Osteoblast (primary cell): ENCODE measurements around the gene TPRG1L. TPM values are rescaled to one million over a fixed set of nuclear protein-coding genes. Genes with fewer than 3 reads are reported as not detected.

ENCODE experiments used
- DNase-seq: peaks from one replicate; pipeline ENCODE4 v3.0.0; 2011; ENCODE audit warnings: low spot score, mixed read lengths; ENCODE audit not compliant: insufficient read length; ENCODE audit errors: missing footprints
- H2AFZ ChIP-seq: 2 replicates; pipeline ENCODE4 v1.6.0; 2011; ENCODE audit warnings: mild to moderate bottlenecking, low read length
- H3K27ac ChIP-seq: 2 replicates; pipeline ENCODE4 v1.5.1; 2011; ENCODE audit warnings: mild to moderate bottlenecking, low read depth, low read length, moderate library complexity
- H3K27me3 ChIP-seq: 2 replicates; pipeline ENCODE4 v1.6.0; 2012; ENCODE audit warnings: mild to moderate bottlenecking, control low read depth, inconsistent platforms, low read length, moderate library complexity; ENCODE audit not compliant: insufficient read depth
- H3K36me3 ChIP-seq: 2 replicates; pipeline ENCODE4 v1.5.1; 2011; ENCODE audit warnings: mild to moderate bottlenecking, low read length, control low read depth, moderate library complexity; ENCODE audit not compliant: insufficient read depth
- H3K4me1 ChIP-seq: 2 replicates; pipeline ENCODE4 v1.5.1; 2011; ENCODE audit warnings: mild to moderate bottlenecking, low read length, control low read depth, moderate library complexity; ENCODE audit not compliant: insufficient read depth
- H3K4me2 ChIP-seq: 2 replicates; pipeline ENCODE4 v1.6.0; 2011; ENCODE audit warnings: mild to moderate bottlenecking, low read length; ENCODE audit not compliant: insufficient read depth
- H3K4me3 ChIP-seq: fragments of 200-600 bp; sonication (generic); 3 replicates; pipeline ENCODE4 v1.5.1; 2012; ENCODE audit warnings: mild to moderate bottlenecking, low read length, inconsistent platforms; ENCODE audit not compliant: insufficient read depth
- H3K79me2 ChIP-seq: 2 replicates; pipeline ENCODE4 v1.6.0; 2012; ENCODE audit warnings: mild to moderate bottlenecking, low read length, control low read depth, inconsistent platforms; ENCODE audit not compliant: insufficient read depth
- H3K9me3 ChIP-seq: 2 replicates; pipeline ENCODE4 v1.5.1; 2011; ENCODE audit warnings: low read depth, low read length, control low read depth
- H4K20me1 ChIP-seq: 2 replicates; pipeline ENCODE4 v1.6.0; 2012; ENCODE audit warnings: mild to moderate bottlenecking, low read length, control low read depth; ENCODE audit not compliant: insufficient read depth
- total RNA-seq: library from RNA; depleted of rRNA; stranded (reverse); fragments of >200 nt; gene quantifications from 2 replicates; pipeline ENCODE4 v1.2.3, GENCODE V29; 2012
- TF ChIP-seq, protein P1 (sequence below): IDR thresholded peaks from 2 replicates; pipeline ENCODE4 v1.5.1; 2011; ENCODE audit warnings: mild to moderate bottlenecking, low read depth, low read length, moderate library complexity; ENCODE audit errors: extremely low read depth

Gene TPRG1L
- total RNA-seq, 1 donor, result 35.8 TPM

- H3K4me2 ChIP-seq, result no peak overlapping the region
These were observed 20.4 kb downstream of the TPRG1L start for GRCh38 chr1:3645247-3645646.

DNA sequence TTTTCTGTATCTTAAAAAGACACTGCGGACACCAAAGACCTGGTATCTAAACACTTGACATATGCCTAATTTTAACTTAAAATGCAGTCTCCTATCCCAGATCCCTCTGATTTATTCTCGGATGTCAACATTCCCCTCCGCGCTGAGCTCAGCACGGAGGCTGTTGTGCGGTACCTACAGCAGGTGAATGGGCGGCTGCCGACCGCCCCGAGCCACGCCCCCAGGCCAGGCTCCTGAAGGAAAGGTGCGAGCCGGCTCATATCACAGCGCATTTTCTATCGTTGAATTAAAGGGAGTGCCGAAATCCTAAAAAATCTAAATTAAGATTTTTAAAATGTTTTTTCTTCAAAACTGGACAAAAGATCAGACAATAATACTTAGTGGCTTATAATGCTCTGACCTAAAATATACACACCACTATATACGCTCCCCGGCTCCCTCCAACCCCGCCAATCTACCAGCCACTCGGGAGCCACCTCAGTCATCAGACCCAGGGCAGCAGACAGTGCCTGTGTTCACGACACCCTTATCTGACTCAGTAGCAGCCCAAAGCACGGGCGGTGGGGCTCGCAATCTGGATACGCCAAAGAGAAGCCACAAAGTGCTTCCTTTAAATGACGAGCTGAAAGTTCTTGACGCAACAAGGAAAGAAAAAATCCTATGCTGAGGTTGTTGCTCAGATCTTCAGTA is 21.0 kb downstream of the TPRG1L start:
- H3K79me2 ChIP-seq, result peaks cover 6% of the 10 kb centered on the region

More at GRCh38 chr1:3645247-3645646, 20.4 kb downstream of the TPRG1L start:
- peaks cover 23% of the 10 kb centered on the region for H3K36me3 ChIP-seq
- TF ChIP-seq, protein P1, sequence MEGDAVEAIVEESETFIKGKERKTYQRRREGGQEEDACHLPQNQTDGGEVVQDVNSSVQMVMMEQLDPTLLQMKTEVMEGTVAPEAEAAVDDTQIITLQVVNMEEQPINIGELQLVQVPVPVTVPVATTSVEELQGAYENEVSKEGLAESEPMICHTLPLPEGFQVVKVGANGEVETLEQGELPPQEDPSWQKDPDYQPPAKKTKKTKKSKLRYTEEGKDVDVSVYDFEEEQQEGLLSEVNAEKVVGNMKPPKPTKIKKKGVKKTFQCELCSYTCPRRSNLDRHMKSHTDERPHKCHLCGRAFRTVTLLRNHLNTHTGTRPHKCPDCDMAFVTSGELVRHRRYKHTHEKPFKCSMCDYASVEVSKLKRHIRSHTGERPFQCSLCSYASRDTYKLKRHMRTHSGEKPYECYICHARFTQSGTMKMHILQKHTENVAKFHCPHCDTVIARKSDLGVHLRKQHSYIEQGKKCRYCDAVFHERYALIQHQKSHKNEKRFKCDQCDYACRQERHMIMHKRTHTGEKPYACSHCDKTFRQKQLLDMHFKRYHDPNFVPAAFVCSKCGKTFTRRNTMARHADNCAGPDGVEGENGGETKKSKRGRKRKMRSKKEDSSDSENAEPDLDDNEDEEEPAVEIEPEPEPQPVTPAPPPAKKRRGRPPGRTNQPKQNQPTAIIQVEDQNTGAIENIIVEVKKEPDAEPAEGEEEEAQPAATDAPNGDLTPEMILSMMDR, result no peak
- peaks cover 6% of the 10 kb centered on the region for H3K4me1 ChIP-seq
- H2AFZ ChIP-seq, result no peak overlapping the region
- no peak overlapping the region for H3K27ac ChIP-seq
- peaks cover 6% of the 10 kb centered on the region for H3K79me2 ChIP-seq
- no peaks in the 10 kb centered on the region for H3K9me3 ChIP-seq
- no peaks in the 10 kb centered on the region for H4K20me1 ChIP-seq
- DNase-seq, result no peak
- no peak overlapping the region for H3K4me3 ChIP-seq
- H3K27me3 ChIP-seq, result peaks cover 2% of the 10 kb centered on the region

DNA sequence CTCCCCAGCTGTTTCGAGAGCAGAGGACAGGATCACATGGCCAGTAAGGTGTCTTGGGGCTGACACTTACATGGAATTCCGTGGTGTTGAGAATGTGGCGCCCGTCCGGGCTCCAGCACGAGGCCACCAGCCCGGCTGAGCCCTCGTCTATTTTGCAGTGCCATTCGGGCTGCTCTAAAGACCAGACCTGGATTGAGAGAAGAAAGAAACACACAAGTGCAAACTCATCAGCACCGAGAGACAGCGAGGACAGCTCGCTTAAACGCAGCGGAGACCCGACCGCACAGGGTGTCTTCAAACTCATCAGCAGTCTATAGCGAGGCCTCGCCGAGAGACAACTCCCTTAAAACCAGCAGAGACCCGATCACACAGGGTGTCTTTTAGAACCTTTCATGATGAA is 21.8 kb downstream of the TPRG1L start:
- no peak overlapping the region for H3K4me3 ChIP-seq
- H3K4me2 ChIP-seq, result no peak overlapping the region
- peaks cover 16% of the 10 kb centered on the region for H3K27me3 ChIP-seq
- H3K4me1 ChIP-seq, result peaks cover 6% of the 10 kb centered on the region
- no peak overlapping the region for H3K27ac ChIP-seq
- no peak for DNase-seq
- TF ChIP-seq, protein P1, result no peak
- H3K79me2 ChIP-seq, result peaks cover 6% of the 10 kb centered on the region
- H2AFZ ChIP-seq, result no peak overlapping the region
- H3K9me3 ChIP-seq, result no peaks in the 10 kb centered on the region
- H3K36me3 ChIP-seq, result peaks cover 23% of the 10 kb centered on the region
- no peaks in the 10 kb centered on the region for H4K20me1 ChIP-seq

More for the DNA sequence above, 21.0 kb downstream of the TPRG1L start:
- Histone ChIP-seq H3K4me2 (no peak overlapping the region), H3K27me3 (peaks cover 8% of the 10 kb centered on the region), H3K36me3 (peaks cover 23% of the 10 kb centered on the region), H2AFZ (no peak overlapping the region), H3K9me3 (no peaks in the 10 kb centered on the region), H3K27ac (no peak overlapping the region), H3K4me1 (peaks cover 6% of the 10 kb centered on the region), H4K20me1 (no peaks in the 10 kb centered on the region), H3K4me3 (no peak overlapping the region)
- DNase-seq, result no peak
- TF ChIP-seq, protein P1, result no peak

- Histone ChIP-seq H3K36me3 (peaks cover 13% of the 10 kb centered on the region), H4K20me1 (no peaks in the 10 kb centered on the region), H3K27ac (peak within 1 kb of the TSS; percentile 9), H3K79me2 (peaks cover 6% of the 10 kb centered on the region), H3K4me1 (peaks cover 6% of the 10 kb centered on the region), H3K9me3 (no peaks in the 10 kb centered on the region), H3K4me3 (peak within 1 kb of the TSS; percentile 94), H3K4me2 (peak within 1 kb of the TSS; percentile 87), H3K27me3 (peaks cover 43% of the 10 kb centered on the region), H2AFZ (peak within 1 kb of the TSS; percentile 83)
- peak; percentile 100 for DNase-seq
- TF ChIP-seq, protein P1, result peak; percentile 20
These were observed 24.8 kb downstream of the TPRG1L start, which contains the start of gene WRAP73 for GRCh38 chr1:3649342-3650247. Gene WRAP73, minus strand, starts transcription at chr1:3650103. Its CDS starts 104 bp downstream, at chr1:3649999.
